GM20431 (cell line): ENCODE results near the gene ITPR1.

ENCODE experiments used
- in situ Hi-C: fragments of 300-500 bp; cut with MseI, MboI; formaldehyde crosslinking; loops from one replicate; pipeline ENCODE4 v1.15.0; 2020; ENCODE audit warnings: low sequenced_read_pairs; ENCODE audit not compliant: unreplicated experiment

Gene ITPR1

GRCh38 chr3:4828279-4829030 is 335.3 kb downstream of the ITPR1 start:
- in situ Hi-C loops: no loop called here

DNA sequence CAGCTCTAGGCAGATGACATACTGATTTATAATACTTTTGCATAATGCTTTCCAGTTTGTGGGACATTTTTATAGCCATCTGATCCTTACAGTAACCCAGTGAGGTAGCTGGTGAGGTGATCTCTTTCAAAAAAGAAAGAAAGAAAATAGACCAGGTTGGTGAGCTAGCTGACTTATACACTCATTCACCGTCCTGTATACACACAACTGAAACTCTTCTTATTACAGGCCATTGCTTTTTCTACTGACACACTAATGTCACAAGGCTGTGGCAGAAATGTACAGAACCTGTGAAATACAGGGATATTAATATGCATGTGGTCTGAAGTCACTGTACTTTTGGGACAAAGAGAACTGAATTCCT is 335.9 kb downstream of the ITPR1 start:
- in situ Hi-C loops: no loop called here

- in situ Hi-C loops: no loop called here
These were observed 337.4 kb downstream of the ITPR1 start for GRCh38 chr3:4830586-4830914.

DNA sequence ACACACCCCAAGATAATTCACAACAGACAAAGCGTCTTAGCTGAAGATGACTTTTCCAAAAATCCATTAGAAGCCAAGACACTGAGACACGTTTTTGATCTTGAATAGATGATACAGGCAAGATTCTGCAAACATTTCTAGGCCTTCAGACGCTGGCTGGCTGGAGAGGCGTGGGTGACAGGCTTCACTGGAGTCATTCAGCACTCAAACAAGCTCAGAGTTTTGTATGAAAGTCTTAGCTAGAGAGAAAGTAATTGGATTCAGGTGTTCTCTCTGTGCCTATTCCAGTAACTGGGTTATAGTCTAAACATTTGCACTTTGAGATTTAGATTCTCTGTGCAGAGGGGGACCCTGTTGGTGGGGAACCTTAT is 338.4 kb downstream of the ITPR1 start:
- in situ Hi-C loops: no loop called here

DNA sequence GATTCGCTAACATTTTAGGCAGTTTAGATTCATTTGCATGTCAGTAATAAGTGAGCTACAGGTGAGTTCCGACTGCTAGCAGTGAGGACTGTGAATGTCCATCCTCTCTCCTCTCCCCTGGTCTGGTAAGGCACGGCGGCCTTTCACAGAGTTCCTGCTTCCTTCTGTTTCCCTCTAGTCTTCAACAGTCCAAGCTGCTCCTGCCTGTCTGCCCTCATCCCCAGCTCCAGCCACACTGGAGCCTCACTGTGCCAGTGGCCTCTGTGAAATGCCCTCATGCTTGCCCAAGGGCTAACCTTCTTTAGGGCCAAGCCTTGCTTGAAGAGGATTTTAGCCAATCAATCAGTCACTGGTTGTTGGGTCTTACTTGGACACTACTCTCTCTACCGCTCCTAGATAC is 340.3 kb downstream of the ITPR1 start:
- in situ Hi-C loops: no loop called here

DNA sequence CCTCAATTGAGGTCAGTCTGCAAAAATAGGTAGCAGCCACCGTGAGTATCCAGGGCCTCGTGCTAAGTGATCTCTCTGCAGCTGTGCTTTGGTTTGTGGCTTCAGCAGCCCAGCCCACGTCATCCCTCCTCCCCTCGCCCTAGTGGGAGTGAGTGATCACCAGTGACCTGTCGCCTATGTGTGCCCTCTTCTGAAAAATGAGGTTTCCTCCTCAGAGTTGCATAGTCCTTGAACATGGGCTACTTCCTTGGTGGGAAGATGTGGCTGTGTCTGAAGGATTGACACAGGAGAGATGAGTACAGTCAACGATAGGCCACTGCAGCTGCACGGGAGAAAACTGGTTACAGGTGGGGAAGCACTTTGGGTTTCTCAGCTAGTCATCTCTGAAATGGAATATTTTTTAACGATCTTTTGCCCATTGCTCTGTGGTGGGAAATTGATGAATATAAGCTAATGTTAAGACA is 341.3 kb downstream of the ITPR1 start:
- in situ Hi-C loops: no loop called here

GRCh38 chr3:4835616-4836043 is 342.5 kb downstream of the ITPR1 start:
- in situ Hi-C loops: no loop called here

- in situ Hi-C loops: no loop called here
These were observed 343.4 kb downstream of the ITPR1 start for GRCh38 chr3:4836516-4836915.

DNA sequence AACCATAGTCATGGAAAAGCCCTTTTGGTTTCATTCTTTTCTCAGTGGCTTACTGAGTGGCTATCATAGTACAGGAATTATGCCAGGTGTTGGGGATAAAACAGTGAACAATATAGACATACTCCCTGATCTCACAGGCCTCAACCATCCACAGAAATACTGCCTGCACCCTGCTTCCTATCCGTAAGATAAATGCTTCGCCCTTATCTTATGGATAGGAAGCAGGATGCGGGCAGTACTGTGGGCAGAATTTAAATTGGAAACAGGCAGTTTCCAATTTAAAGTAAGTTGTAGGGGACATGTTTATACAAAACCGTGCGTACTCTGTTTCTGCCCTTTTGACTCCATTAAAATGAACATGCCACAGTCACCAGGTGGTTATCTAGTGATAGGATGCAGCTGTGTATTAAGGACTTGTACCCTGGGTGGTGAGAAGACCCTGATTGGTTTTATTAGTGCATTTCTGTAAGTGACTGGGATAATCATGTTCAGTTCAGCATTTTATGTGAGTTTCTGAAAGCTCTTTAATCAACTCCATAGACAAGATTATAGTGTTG is 344.3 kb downstream of the ITPR1 start:
- in situ Hi-C loops: no loop called here

GRCh38 chr3:4838621-4839022 is 345.5 kb downstream of the ITPR1 start:
- in situ Hi-C loops: no loop called here

GRCh38 chr3:4839278-4839677 is 346.1 kb downstream of the ITPR1 start:
- in situ Hi-C loops: no loop called here

DNA sequence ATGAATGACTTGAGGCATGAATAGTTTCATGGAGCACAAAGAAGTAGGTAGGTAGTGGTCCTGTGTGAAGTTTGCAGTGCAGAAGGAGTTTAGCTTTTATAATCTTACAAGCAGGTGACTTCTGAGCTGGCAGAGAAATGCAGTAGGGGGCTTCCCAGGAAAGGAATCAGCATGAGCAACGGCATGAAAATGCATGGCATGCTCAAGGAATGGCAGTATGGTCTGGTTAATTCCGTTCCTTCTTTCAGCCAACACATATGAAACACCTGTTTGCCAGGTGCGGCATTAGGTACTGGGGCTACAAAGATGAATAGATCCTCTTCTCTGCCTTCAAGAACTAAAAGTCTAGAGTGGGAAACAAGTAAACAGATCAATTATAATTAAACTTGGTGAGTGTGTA is 348.1 kb downstream of the ITPR1 start:
- in situ Hi-C loops: no loop called here

- in situ Hi-C loops: no loop called here
These were observed 348.8 kb downstream of the ITPR1 start for GRCh38 chr3:4841776-4842440.

DNA sequence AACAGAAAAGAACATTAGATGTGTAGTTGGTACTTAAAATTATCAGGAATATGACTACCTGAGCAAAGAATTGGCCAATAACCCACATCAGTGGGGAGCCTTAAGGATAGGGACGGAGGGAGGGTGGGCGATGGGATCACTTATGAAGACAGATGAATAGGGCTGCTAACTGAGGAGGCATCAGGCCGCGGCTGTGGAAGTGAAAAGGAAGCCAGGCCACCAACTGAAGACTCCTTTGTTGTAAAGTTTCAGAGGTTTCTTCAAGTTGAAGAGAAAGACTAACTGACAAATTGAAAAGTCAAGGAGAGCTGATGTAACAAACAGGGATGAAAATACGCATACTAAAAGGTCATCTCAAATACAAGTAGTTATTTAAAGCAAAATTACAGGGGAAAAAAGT is 350.5 kb downstream of the ITPR1 start:
- in situ Hi-C loops: no loop called here

DNA sequence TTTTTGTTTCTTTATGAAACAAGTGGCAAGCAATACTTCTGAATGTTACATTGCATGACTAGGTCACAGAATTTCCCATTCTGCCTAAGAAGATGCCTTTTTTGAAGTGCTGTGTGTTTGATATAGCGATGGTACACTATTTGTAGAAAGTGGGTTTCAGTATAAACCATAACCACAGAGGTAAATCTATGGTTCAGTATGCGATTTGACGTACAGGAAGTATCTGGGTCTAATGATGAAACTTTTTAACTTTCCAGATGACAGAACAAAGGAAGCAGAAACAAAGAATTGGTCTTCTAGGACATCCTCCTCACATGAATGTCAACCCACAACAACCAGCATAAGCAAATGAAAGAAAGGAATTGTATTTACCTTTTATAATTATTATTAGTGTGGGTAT is 352.7 kb downstream of the ITPR1 start:
- in situ Hi-C loops: no loop called here

- in situ Hi-C loops: no loop called here
These were observed 353.4 kb downstream of the ITPR1 start for GRCh38 chr3:4846543-4846942.

DNA sequence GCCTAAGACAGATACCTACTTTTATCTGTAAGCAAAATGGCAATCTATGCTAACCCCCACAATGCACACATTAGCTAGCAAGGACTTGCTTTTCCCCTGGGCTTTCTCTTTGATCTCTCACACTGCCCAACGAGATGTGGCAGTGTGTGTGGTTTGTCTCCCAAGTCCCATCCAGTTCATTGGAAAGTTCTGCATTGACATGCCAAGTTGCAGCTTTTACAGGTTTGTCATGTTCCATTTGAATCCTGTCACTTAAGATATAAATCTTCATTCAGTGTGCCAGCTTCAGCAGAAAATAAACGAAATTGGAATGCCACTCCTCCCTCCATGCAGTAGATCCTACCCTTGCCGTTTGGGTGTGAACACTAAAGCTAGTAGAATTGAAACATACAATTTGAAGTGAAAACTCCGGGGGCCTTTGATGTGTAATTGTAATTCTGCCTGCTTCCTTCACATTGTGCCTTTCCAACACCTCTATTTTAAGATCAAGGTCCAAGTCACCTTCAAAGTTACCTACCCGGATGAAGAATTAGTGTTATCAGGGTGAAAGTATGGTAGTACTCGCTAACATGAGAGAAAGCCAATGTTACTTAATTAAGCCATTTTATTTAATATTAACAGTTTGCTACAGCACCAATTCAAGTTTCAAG is 355.2 kb downstream of the ITPR1 start:
- in situ Hi-C loops: no loop called here

- in situ Hi-C loops: no loop called here
These were observed 356.0 kb downstream of the ITPR1 start for GRCh38 chr3:4849136-4849535.

DNA sequence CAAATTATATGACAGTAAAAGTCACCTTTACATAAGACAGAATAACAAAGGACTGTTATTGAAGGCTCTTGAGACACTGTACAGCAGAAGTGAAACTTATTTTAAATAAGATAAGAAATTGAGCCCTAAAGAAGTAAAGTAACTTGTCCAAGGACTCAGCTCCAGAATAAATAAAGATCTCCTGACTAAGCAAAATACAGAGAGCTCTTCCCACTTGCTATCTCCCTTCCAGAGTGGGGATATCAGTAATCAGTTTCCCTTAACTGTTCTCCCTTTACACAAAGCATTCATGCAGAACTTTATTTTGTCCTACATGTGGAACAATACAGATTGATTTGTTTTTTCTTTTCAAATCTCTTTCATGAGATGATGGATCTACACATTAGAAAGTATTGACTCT is 356.6 kb downstream of the ITPR1 start:
- in situ Hi-C loops: no loop called here

GRCh38 chr3:4850211-4850927 is 357.2 kb downstream of the ITPR1 start:
- in situ Hi-C loops: no loop called here

GRCh38 chr3:4850928-4851265 is 357.7 kb downstream of the ITPR1 start:
- in situ Hi-C loops: no loop called here
